H9 (cell line): Measurements from ENCODE around the gene TSNAXIP1. TPM values are rescaled to one million over a fixed set of nuclear protein-coding genes. Genes with fewer than 3 reads are reported as not detected.
A peak's percentile ranks its signal among the peaks of the same experiment; 100 is the strongest.

Source experiments
- DNase-seq: peaks from one replicate; pipeline ENCODE4 v3.0.0-alpha.2; 2017
- H2AFZ ChIP-seq: one replicate; pipeline ENCODE4 v1.6.1; 2013; ENCODE audit warnings: mild to moderate bottlenecking, low read length, control low read depth, moderate library complexity
- H2AK5ac ChIP-seq: 2 replicates; pipeline ENCODE4 v1.6.1; 2013; ENCODE audit warnings: low read length, control low read depth, mixed read lengths; ENCODE audit not compliant: insufficient read length
- H2BK120ac ChIP-seq: one replicate; pipeline ENCODE4 v1.6.1; 2013; ENCODE audit warnings: low read depth, mild to moderate bottlenecking, low read length, control low read depth, inconsistent platforms; ENCODE audit not compliant: poor library complexity, severe bottlenecking
- H2BK12ac ChIP-seq: 2 replicates; pipeline ENCODE4 v1.6.1; 2013; ENCODE audit warnings: low read length, control low read depth, mixed read lengths, low read depth; ENCODE audit not compliant: insufficient read length
- H2BK15ac ChIP-seq: 2 replicates; pipeline ENCODE4 v1.6.1; 2013; ENCODE audit warnings: low read depth, low read length, control low read depth
- H2BK20ac ChIP-seq: one replicate; pipeline ENCODE4 v1.6.1; 2013; ENCODE audit warnings: low read depth, mild to moderate bottlenecking, low read length, control low read depth, inconsistent platforms; ENCODE audit not compliant: poor library complexity, severe bottlenecking
- H2BK5ac ChIP-seq: 2 replicates; pipeline ENCODE4 v1.6.1; 2013; ENCODE audit warnings: low read length, control low read depth, mixed read lengths; ENCODE audit not compliant: insufficient read length
- H3K14ac ChIP-seq: 2 replicates; pipeline ENCODE4 v1.6.1; 2013; ENCODE audit warnings: low read length, control low read depth; ENCODE audit not compliant: insufficient read depth
- H3K18ac ChIP-seq: 2 replicates; pipeline ENCODE4 v1.6.1; 2013; ENCODE audit warnings: low read depth, mild to moderate bottlenecking, mixed read lengths, low read length, control low read depth; ENCODE audit not compliant: insufficient read length
- H3K23ac ChIP-seq: 2 replicates; pipeline ENCODE4 v1.6.1; 2013; ENCODE audit warnings: low read length, control low read depth, mixed read lengths, low read depth; ENCODE audit not compliant: insufficient read length
- H3K23me2 ChIP-seq: 2 replicates; pipeline ENCODE4 v1.6.1; 2013; ENCODE audit warnings: low read depth, mild to moderate bottlenecking, mixed read lengths, low read length, control low read depth; ENCODE audit not compliant: insufficient read length, poor library complexity, severe bottlenecking
- H3K27ac ChIP-seq: 2 replicates; pipeline ENCODE4 v1.5.1; 2013; ENCODE audit warnings: low read length, control low read depth, mixed read lengths, low read depth; ENCODE audit not compliant: insufficient read length
- H3K27me3 ChIP-seq: 2 replicates; pipeline ENCODE4 v1.6.1; 2013; ENCODE audit warnings: low read length, control low read depth, inconsistent platforms; ENCODE audit not compliant: insufficient read depth
- H3K4ac ChIP-seq: 2 replicates; pipeline ENCODE4 v1.6.1; 2013; ENCODE audit warnings: low read depth, mild to moderate bottlenecking, control low read depth, inconsistent platforms, low read length, moderate library complexity
- H3K4me1 ChIP-seq: 2 replicates; pipeline ENCODE4 v1.6.1; 2013; ENCODE audit warnings: low read length, control low read depth, inconsistent platforms; ENCODE audit not compliant: insufficient read depth
- H3K4me2 ChIP-seq: 2 replicates; pipeline ENCODE4 v1.6.1; 2013; ENCODE audit warnings: low read length, control low read depth, mixed read lengths; ENCODE audit not compliant: insufficient read length, insufficient read depth
- H3K56ac ChIP-seq: 2 replicates; pipeline ENCODE4 v1.6.1; 2013; ENCODE audit warnings: low read depth, mild to moderate bottlenecking, mixed read lengths, low read length, control low read depth; ENCODE audit not compliant: insufficient read length
- H3K79me1 ChIP-seq: 2 replicates; pipeline ENCODE4 v1.6.1; 2013; ENCODE audit warnings: low read depth, mild to moderate bottlenecking, moderate library complexity, low read length, control low read depth, inconsistent platforms; ENCODE audit not compliant: insufficient read depth, poor library complexity, severe bottlenecking
- H3K79me2 ChIP-seq: 2 replicates; pipeline ENCODE4 v1.6.1; 2013; ENCODE audit warnings: low read length, control low read depth, inconsistent platforms; ENCODE audit not compliant: insufficient read depth
- H3K9ac ChIP-seq: 2 replicates; pipeline ENCODE4 v1.6.1; 2013; ENCODE audit warnings: low read length, control low read depth, mixed read lengths; ENCODE audit not compliant: insufficient read length; ENCODE audit errors: extremely low read depth
- H3K9me3 ChIP-seq: one replicate; pipeline ENCODE4 v1.6.1; 2013; ENCODE audit warnings: low read depth, low read length, inconsistent platforms; ENCODE audit not compliant: control insufficient read depth
- H3T11ph ChIP-seq: one replicate; pipeline ENCODE4 v1.6.1; 2013; ENCODE audit warnings: mild to moderate bottlenecking, low read length, control low read depth, inconsistent platforms
- H4K20me1 ChIP-seq: one replicate; pipeline ENCODE4 v1.6.1; 2013; ENCODE audit not compliant: control insufficient read depth, insufficient read length, insufficient read depth
- H4K5ac ChIP-seq: 2 replicates; pipeline ENCODE4 v1.6.1; 2013; ENCODE audit warnings: low read depth, mild to moderate bottlenecking, mixed read lengths, low read length, control low read depth; ENCODE audit not compliant: insufficient read length
- H4K8ac ChIP-seq: replicated peaks from 2 replicates; pipeline ENCODE4 v1.6.1; 2013; ENCODE audit warnings: low read length, control low read depth, mixed read lengths, low read depth; ENCODE audit not compliant: insufficient read length
- H4K91ac ChIP-seq: 2 replicates; pipeline ENCODE4 v1.6.1; 2013; ENCODE audit warnings: low read depth, mild to moderate bottlenecking, moderate library complexity, mixed read lengths, low read length, control low read depth; ENCODE audit not compliant: insufficient read length
- H3K27ac Mint-ChIP-seq, 3 experiments: 2 replicates in 2 of 3; 3 replicates in 1 of 3; pipeline ENCODE4 v1.8.0; 2020 to 2021; ENCODE audit warnings: mixed read lengths in 3 of 3, mild to moderate bottlenecking in 1 of 3, moderate library complexity in 1 of 3
- H3K27me3 Mint-ChIP-seq: 2 replicates; pipeline ENCODE4 v1.8.0; 2021; ENCODE audit warnings: low read depth, mild to moderate bottlenecking, moderate library complexity, mixed read lengths
- H3K36me3 Mint-ChIP-seq, 3 experiments: 2 replicates in 2 of 3; 3 replicates in 1 of 3; pipeline ENCODE4 v1.8.0; 2020 to 2021; ENCODE audit warnings: low read depth in 3 of 3, mixed read lengths in 3 of 3; ENCODE audit not compliant: insufficient read depth in 1 of 3
- H3K4me1 Mint-ChIP-seq, 2 experiments: 2 replicates each; pipeline ENCODE4 v1.8.0; 2020; ENCODE audit warnings: mixed read lengths in 2 of 2
- H3K4me3 Mint-ChIP-seq, 2 experiments: 2 replicates in 1 of 2; 3 replicates in 1 of 2; pipeline ENCODE4 v1.8.0; 2020 to 2021; ENCODE audit warnings: mild to moderate bottlenecking in 2 of 2, mixed read lengths in 2 of 2, moderate library complexity in 1 of 2
- H3K9me3 Mint-ChIP-seq, 2 experiments: 2 replicates in 1 of 2; 3 replicates in 1 of 2; pipeline ENCODE4 v1.8.0; 2020; ENCODE audit warnings: mild to moderate bottlenecking in 2 of 2, mixed read lengths in 2 of 2, moderate library complexity in 1 of 2
- CTCF ChIP-seq: fragments of 200-600 bp; sonication (generic); conservative IDR thresholded peaks from 3 replicates; pipeline ENCODE4 v1.8.0; 2021; ENCODE audit warnings: antibody characterized with exemption, mild to moderate bottlenecking
- WGBS: extraction: QIAGEN DNeasy Blood & Tissue Kit; methylation state at CpG from one replicate; pipeline ENCODE4 v1.1.7; 2013; ENCODE audit warnings: missing lambda C conversion rate, low lambda C conversion rate, mixed read lengths; ENCODE audit not compliant: insufficient read length; ENCODE audit errors: extremely low coverage; 5-methylcytosine and 5-hydroxymethylcytosine counted together
- total RNA-seq: library from RNA; stranded (reverse); gene quantifications from 2 replicates; pipeline ENCODE4 v1.2.1, GENCODE V29; 2021

Gene TSNAXIP1
- total RNA-seq, 1 experiment from 2014 or later: 1.3 TPM

GRCh38 chr16:67779256-67780014, 27.3 kb upstream of the TSNAXIP1 start:
- Histone ChIP-seq H4K8ac (no peak overlapping the region), H3K27me3 (no peaks in the 10 kb centered on the region), H3K9ac (no peak overlapping the region), H3K27ac (no peak overlapping the region), H2BK12ac (no peak overlapping the region), H3K18ac (no peak overlapping the region), H2AFZ (no peak overlapping the region), H3T11ph (no peak overlapping the region), H3K79me1 (no peaks in the 10 kb centered on the region), H2BK120ac (no peak overlapping the region), H3K4ac (no peak overlapping the region), H4K91ac (no peak overlapping the region), H3K4me1 (no peaks in the 10 kb centered on the region), H3K23ac (no peak overlapping the region), H3K9me3 (no peaks in the 10 kb centered on the region), H3K23me2 (no peaks in the 10 kb centered on the region), H3K4me2 (no peak overlapping the region), H4K5ac (no peak overlapping the region), H4K20me1 (no peaks in the 10 kb centered on the region), H2BK15ac (no peak overlapping the region), H3K56ac (no peak overlapping the region), H2BK5ac (no peak overlapping the region), H3K14ac (no peak overlapping the region), H2AK5ac (no peak overlapping the region), H3K79me2 (0 out of 2 replicates have a peak, but pooled peaks cover 3% of the 10 kb centered on the region), H2BK20ac (no peak overlapping the region)
- TF ChIP-seq CTCF: no peak
- no peak for DNase-seq
- H3K27me3 Mint-ChIP-seq: no peaks in the 10 kb centered on the region; the same call in 1 of the 2 replicates
- no CpG with 5 or more reads among the region's 5 CpGs for WGBS
- peaks cover 2 to 10% (median 6%) of the 10 kb centered on the region in 3 experiments; a peak in 6 of 7 replicates for H3K36me3 Mint-ChIP-seq
- peaks cover 3 to 5% of the 10 kb centered on the region in 2 experiments; a peak in 3 of 5 replicates for H3K9me3 Mint-ChIP-seq
- no peak overlapping the region for H3K4me3 Mint-ChIP-seq
- peaks cover 0 to 3% of the 10 kb centered on the region in 2 experiments; a peak in 1 of 4 replicates for H3K4me1 Mint-ChIP-seq
- H3K27ac Mint-ChIP-seq: peak overlapping the region; percentile 62 to 79 (median 78); a peak in 2 of 7 replicates
